Omental fat pad (tissue), 4 donors: Measurements from ENCODE around the gene CRYGS. TPM values are rescaled to one million over a fixed set of nuclear protein-coding genes. Genes with fewer than 3 reads are reported as not detected.
"Not testable (repeated sequence)": the region's sequence is repeated elsewhere in the genome, so short reads cannot be mapped to it uniquely, and the experiment has no call there.

Experiments
- ATAC-seq: fragments of 150-250 bp; one replicate; pipeline ENCODE4 v1.9.1; 2016; ENCODE audit warnings: mild to moderate bottlenecking, moderate library complexity; ENCODE audit not compliant: low FRiP score
- DNase-seq: peaks from one replicate; pipeline ENCODE4 v3.0.0-alpha.2; 2019; ENCODE audit warnings: low spot score
- total RNA-seq, 4 donors: library from RNA; depleted of rRNA; stranded (reverse); fragments of >200 nt; gene quantifications; one replicate each; pipeline ENCODE4 v1.1.0, GENCODE V29; 2016
- TF ChIP-seq, protein P1 (sequence below), 3 donors: fragments of 450-650 bp; IDR thresholded peaks; one replicate each; pipeline ENCODE4 v1.5.1; 2016 to 2017; ENCODE audit warnings: antibody characterized with exemption in 3 of 3, mild to moderate bottlenecking in 3 of 3, moderate library complexity in 2 of 3

Gene CRYGS
- total RNA-seq, 4 donors from 2014 or later = 0.93 to 6.5 (median 3.4) TPM

DNA sequence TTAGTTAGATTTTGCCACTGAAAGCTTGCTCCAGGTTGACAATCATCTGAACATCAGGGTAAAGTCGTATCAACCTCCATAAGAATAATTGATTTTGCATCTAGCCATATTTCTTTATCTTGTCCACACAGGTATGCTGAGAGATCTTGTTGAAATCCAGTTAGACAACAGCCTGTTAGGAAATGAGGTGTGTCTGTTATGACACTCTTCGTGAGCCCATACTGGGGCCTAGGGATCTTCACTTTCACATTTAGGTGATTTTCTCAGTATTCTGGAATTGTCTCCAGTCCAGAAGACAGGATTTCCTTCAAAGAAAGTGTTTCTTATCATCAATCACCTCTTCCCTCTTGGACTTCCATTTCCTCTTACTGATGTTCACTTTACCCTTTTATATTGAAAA, 44.5 kb upstream of the CRYGS start:
- TF ChIP-seq, protein P1, sequence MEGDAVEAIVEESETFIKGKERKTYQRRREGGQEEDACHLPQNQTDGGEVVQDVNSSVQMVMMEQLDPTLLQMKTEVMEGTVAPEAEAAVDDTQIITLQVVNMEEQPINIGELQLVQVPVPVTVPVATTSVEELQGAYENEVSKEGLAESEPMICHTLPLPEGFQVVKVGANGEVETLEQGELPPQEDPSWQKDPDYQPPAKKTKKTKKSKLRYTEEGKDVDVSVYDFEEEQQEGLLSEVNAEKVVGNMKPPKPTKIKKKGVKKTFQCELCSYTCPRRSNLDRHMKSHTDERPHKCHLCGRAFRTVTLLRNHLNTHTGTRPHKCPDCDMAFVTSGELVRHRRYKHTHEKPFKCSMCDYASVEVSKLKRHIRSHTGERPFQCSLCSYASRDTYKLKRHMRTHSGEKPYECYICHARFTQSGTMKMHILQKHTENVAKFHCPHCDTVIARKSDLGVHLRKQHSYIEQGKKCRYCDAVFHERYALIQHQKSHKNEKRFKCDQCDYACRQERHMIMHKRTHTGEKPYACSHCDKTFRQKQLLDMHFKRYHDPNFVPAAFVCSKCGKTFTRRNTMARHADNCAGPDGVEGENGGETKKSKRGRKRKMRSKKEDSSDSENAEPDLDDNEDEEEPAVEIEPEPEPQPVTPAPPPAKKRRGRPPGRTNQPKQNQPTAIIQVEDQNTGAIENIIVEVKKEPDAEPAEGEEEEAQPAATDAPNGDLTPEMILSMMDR (IDR thresholded peaks at IDR 0.05) = no peak
- ATAC-seq (peak; percentile 79), DNase-seq (no peak)

- TF ChIP-seq, protein P1 (IDR thresholded peaks at IDR 0.05) = no peak
- ATAC-seq = no peak
- DNase-seq = no peak
Observed at GRCh38 chr3:186587183-186587582, 43.0 kb upstream of the CRYGS start.

DNA sequence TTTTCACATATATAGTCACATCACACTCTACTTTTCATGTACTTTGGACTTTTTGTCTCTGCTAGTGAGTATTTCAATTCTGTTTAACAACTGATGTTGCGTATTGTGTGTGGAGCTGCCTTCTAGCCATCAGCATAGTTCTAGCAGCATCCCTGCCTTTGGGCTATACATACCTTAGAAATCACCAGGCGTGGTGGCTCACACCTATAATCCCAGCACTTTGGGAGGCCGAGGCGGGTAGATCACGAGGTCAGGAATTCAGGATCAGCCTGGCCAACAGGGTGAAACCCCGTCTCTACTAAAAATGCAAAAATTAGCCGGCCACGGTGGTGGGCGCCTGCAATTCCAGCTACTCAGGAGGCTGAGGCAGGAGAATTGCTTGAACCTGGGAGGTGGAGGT, 42.1 kb upstream of the CRYGS start:
- ATAC-seq, DNase-seq: not testable (repeated sequence)

DNA sequence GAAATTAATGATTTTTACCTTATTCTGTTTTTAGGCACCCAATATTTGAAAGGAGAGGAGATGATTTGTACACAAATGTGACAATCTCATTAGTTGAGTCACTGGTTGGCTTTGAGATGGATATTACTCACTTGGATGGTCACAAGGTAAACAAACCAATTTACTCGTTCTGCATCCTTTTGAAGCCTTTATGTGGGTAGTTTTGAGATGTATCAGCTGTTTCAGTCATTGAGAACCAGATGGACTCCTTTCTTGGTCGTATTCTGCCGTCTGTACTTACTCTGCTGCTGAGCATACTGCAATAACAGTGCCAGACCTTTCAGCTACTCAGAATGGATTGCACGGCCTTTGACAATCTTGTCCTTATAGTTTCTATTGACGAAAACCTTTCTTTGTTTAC, 39.7 kb upstream of the CRYGS start:
- TF ChIP-seq, protein P1 (IDR thresholded peaks at IDR 0.05) = no peak
- DNase-seq (no peak), ATAC-seq (no peak)

- ATAC-seq (no peak), DNase-seq (no peak)
- TF ChIP-seq, protein P1 (IDR thresholded peaks at IDR 0.05) = no peak
Observed at GRCh38 chr3:186582541-186582940, 38.4 kb upstream of the CRYGS start.

DNA sequence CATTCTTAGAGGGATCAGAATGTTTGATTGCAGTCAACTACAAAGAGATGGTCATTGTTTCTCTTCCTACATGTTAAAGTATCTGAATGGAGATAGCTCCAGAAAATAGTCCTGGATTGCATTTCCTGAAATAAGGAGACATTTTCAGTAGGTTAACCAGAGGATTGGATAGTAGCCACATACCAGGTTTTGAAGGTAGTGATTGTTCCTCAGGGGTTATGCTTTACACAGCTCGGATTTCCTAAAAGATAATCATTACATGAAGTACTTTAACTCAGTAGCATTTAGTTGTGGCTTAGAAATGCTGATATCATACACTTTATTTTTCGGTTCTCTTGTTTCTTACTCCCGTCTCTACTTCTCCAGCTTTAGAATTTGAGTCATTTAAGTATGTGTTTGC, 36.6 kb upstream of the CRYGS start:
- DNase-seq (no peak), ATAC-seq (no peak)
- TF ChIP-seq, protein P1 (IDR thresholded peaks at IDR 0.05) = no peak

GRCh38 chr3:186577521-186577920, 33.3 kb upstream of the CRYGS start:
- TF ChIP-seq, protein P1 (IDR thresholded peaks at IDR 0.05) = no peak
- ATAC-seq = no peak
- DNase-seq = no peak

- TF ChIP-seq, protein P1 (IDR thresholded peaks at IDR 0.05) = no peak
- DNase-seq = no peak
- ATAC-seq = no peak
Observed at GRCh38 chr3:186571644-186572013, 27.4 kb upstream of the CRYGS start.
